Right lobe of liver (tissue), 6 donors: ENCODE measurements around the gene WAC. TPM values are rescaled to one million over a fixed set of nuclear protein-coding genes. Genes with fewer than 3 reads are reported as not detected.

ENCODE experiments used
- ATAC-seq, 4 donors: fragments of 200-7000 bp; cut with Tn5 transposase; one replicate each; pipeline ENCODE4 v1.9.1; 2020; ENCODE audit warnings: mild to moderate bottlenecking in 4 of 4, moderate library complexity in 4 of 4
- DNase-seq, 3 donors: peaks; one replicate each; pipeline ENCODE4 v3.0.0-alpha.2; 2020
- H3K27ac ChIP-seq, 3 donors: fragments of 200-600 bp; one replicate each; pipeline ENCODE4 v1.8.0; 2022
- H3K27me3 ChIP-seq, 2 donors: fragments of 200-600 bp; one replicate each; pipeline ENCODE4 v1.8.0; 2022
- H3K36me3 ChIP-seq, 4 donors: fragments of 200-600 bp; sonication (generic) in 1 of 4; one replicate each; pipeline versions ENCODE4 v1.5.1 to v1.8.0; 2017 to 2022; ENCODE audit warnings: control low read depth in 1 of 4
- H3K4me1 ChIP-seq, 4 donors: fragments of 200-600 bp; sonication (generic) in 1 of 4; one replicate each; pipeline versions ENCODE4 v1.5.1 to v1.8.0; 2017 to 2022; ENCODE audit warnings: control low read depth in 1 of 4
- H3K4me3 ChIP-seq, 3 donors: fragments of 200-600 bp; one replicate each; pipeline ENCODE4 v1.8.0; 2022
- H3K9me3 ChIP-seq, 4 donors: fragments of 200-600 bp; sonication (generic) in 1 of 4; one replicate each; pipeline versions ENCODE4 v1.5.1 to v1.8.0; 2017 to 2022; ENCODE audit warnings: control low read depth in 1 of 4
- CTCF ChIP-seq, 4 donors: fragments of 200-600 bp in 3 of 4; fragments of 450-650 bp in 1 of 4; IDR thresholded peaks; one replicate each; pipeline versions ENCODE4 v1.5.1 to v1.8.0; 2016 to 2022; ENCODE audit warnings: antibody characterized with exemption in 4 of 4, mild to moderate bottlenecking in 2 of 4
- POLR2A ChIP-seq: fragments of 450-650 bp; IDR thresholded peaks from one replicate; pipeline ENCODE4 v1.6.1; 2017; ENCODE audit warnings: antibody characterized with exemption, mild to moderate bottlenecking
- WGBS: methylation state at CpG from one replicate; pipeline ENCODE4 v1.1.6; 2018; ENCODE audit warnings: low coverage, low lambda C conversion rate; ENCODE audit not compliant: insufficient coverage; ENCODE audit errors: missing lambda C conversion rate; 5-methylcytosine and 5-hydroxymethylcytosine counted together
- intact Hi-C, 2 donors: fragments of 100-400 bp; cut with DNase I; formaldehyde crosslinking; loops; one replicate each; pipeline versions ENCODE4 v1.11.2 to v1.14.1; 2022
- total RNA-seq, 6 experiments: library from RNA; depleted of rRNA in 2 of 6; stranded (reverse); fragments of >200 nt in 2 of 6; fragmentation: NEBNext Ultra II Directional in 3 of 6; extraction: Animal tissue kit (Norgen Biotek cat#: 25700) in 3 of 6; gene quantifications; one replicate each; pipeline versions ENCODE4 v1.1.0 to v1.2.4, GENCODE V29; 2016 to 2023
- donor health status: DM: no; HTN: yes; CAD: no.
- donor health status: DM: no; HTN: no; CAD: no.
- donor health status: DM: no; HTN: no; CAD: no.
- donor health status: DM: no; HTN: yes; CAD: no.
- donor health status: DM: no; HTN: yes; CAD: no.

Gene WAC
- total RNA-seq, 6 experiments from 2014 or later: 34.3 to 52.4 (median 48.9) TPM

DNA sequence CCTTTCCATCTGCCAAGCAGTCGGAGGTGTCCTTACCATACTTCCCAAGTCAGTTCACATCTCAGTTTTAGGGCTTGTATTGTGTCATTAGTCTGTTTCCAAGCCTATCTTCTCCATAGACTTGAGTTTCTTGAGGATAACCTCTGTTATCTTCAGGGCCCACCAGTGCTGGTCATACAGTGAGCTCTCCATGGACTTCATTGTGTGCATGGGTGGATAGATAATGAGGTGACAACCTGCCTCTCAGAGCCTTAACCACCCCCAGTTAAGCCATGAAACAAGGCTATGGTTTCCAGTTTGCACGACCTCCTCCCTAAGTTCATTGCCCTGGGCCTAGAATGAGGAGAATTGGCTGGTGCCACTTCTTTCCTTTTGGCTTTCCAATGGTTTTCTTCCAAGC is 38.5 kb upstream of the WAC start:
- no peak for TF ChIP-seq CTCF (IDR thresholded peaks at IDR 0.05)
- TF ChIP-seq POLR2A: no peak
- Histone ChIP-seq H3K4me3 (no peak overlapping the region), H3K36me3 (no peaks in the 10 kb centered on the region), H3K27ac (no peak overlapping the region), H3K4me1 (no peaks in the 10 kb centered on the region), H3K9me3 (no peaks in the 10 kb centered on the region), H3K27me3 (no peaks in the 10 kb centered on the region)
- intact Hi-C loops: no loop called here
- no peak for DNase-seq
- WGBS: 53% methylated on average over 2 of the region's 2 CpGs
- no peak for ATAC-seq

DNA sequence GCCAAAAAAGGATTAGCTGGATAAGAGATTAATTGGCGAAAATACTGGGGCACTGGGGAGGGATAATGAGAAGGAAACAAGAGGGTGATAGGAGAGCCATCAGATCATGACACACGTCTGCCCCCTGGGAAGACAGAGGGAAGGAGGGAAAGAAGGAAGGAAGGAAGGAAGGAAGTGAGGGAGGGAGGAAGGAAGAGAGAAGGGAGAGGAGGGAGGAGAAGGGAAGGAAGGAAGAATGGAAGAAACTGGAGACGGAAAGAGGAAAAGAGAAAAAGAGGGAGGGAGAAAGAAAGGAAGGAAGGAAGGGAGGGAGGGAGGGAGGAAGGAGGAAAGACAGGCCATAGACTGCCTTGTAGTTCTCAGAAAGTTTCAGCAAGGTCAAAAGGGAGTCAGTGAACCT is 37.8 kb upstream of the WAC start:
- no peak for ATAC-seq
- DNase-seq: no peak
- H3K27me3 ChIP-seq: no peaks in the 10 kb centered on the region
- 63% methylated on average over 3 of the region's 3 CpGs for WGBS
- H3K9me3 ChIP-seq: no peaks in the 10 kb centered on the region
- H3K36me3 ChIP-seq: no peaks in the 10 kb centered on the region
- TF ChIP-seq CTCF (IDR thresholded peaks at IDR 0.05) (no peak), POLR2A (no peak)
- no peak overlapping the region for H3K4me3 ChIP-seq
- intact Hi-C loops: no loop called here
- no peak overlapping the region for H3K27ac ChIP-seq
- no peaks in the 10 kb centered on the region for H3K4me1 ChIP-seq

DNA sequence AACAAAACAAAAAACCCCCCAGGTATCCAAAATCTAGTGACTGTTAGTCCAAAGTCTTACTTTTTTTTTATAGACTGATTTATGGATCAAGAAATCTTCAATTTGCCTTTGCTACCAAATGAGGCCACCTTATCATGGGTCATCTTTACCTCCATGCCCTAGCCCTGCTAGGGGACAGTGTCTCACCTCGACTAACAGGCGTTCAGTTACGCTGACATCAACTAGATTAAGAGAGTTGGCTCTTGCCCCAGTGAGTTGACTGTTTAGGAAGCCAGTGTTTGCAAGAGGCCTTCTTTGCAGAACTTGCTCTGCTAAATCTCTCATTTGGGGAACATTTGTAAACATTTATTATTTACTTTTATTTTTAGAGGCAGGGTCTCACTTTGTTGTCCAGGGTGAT is 36.9 kb upstream of the WAC start:
- no peaks in the 10 kb centered on the region for H3K4me1 ChIP-seq
- H3K27ac ChIP-seq: no peak overlapping the region
- DNase-seq (no peak), ATAC-seq (no peak)
- no peak overlapping the region for H3K4me3 ChIP-seq
- H3K9me3 ChIP-seq: no peaks in the 10 kb centered on the region
- TF ChIP-seq CTCF (IDR thresholded peaks at IDR 0.05) (no peak), POLR2A (no peak)
- 57% methylated on average over 3 of the region's 3 CpGs for WGBS
- H3K27me3 ChIP-seq: no peaks in the 10 kb centered on the region
- no peaks in the 10 kb centered on the region for H3K36me3 ChIP-seq
- intact Hi-C loops: no loop called here

DNA sequence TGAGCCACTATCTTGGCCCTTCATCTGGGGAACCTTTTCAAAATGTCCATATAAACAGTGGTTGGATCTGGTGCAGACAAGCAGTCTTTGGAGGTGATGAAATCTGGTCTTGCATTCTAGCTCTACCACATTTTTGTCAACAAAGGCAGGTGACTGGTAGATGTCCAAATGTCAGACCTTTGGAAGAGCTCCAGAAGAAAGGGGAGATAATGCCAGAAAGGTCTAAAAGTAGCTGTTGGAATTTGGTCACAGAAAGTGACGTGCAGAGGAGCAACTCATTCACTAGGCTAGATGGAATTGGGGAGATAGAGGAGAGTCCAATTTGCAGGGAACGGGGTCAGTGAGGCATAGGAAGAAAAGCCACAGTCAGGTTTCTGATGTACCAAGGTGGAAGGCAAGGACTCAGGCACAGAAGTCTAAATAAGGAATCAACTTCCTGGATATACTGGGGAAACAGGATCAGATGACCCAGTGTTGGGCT is 36.4 kb upstream of the WAC start:
- WGBS: 15% methylated on average over 2 of the region's 2 CpGs
- Histone ChIP-seq H3K4me1 (no peaks in the 10 kb centered on the region), H3K27ac (no peak overlapping the region), H3K9me3 (no peaks in the 10 kb centered on the region), H3K27me3 (no peaks in the 10 kb centered on the region), H3K36me3 (no peaks in the 10 kb centered on the region), H3K4me3 (no peak overlapping the region)
- intact Hi-C loops: no loop called here
- ATAC-seq (peak in 1 of 4 donors; percentile 38), DNase-seq (no peak)
- TF ChIP-seq POLR2A: no peak
- TF ChIP-seq CTCF (IDR thresholded peaks at IDR 0.05): no peak
